ENCODE data around the gene NOBOX.

DNA sequence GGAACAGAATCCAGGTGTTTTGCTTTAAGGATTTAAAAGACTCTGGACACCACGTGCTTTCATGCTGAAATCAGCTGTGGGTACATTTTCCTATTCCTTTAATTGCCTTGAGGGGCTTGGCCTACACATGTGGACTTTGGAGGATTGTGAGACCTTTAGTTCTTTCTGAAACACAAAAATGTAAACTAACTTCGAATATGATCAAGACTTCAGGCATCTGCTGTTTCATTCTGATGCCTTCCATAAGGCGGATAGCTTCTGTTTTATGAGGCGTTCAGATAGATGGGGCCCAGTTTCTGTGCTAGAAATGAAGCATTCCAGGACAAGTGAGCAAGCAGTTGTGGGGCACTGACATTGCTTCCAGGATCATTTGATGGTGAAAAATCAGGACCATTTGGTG is 1.5 kb upstream of the NOBOX start:
- TF ChIP-seq, protein P1, sequence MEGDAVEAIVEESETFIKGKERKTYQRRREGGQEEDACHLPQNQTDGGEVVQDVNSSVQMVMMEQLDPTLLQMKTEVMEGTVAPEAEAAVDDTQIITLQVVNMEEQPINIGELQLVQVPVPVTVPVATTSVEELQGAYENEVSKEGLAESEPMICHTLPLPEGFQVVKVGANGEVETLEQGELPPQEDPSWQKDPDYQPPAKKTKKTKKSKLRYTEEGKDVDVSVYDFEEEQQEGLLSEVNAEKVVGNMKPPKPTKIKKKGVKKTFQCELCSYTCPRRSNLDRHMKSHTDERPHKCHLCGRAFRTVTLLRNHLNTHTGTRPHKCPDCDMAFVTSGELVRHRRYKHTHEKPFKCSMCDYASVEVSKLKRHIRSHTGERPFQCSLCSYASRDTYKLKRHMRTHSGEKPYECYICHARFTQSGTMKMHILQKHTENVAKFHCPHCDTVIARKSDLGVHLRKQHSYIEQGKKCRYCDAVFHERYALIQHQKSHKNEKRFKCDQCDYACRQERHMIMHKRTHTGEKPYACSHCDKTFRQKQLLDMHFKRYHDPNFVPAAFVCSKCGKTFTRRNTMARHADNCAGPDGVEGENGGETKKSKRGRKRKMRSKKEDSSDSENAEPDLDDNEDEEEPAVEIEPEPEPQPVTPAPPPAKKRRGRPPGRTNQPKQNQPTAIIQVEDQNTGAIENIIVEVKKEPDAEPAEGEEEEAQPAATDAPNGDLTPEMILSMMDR (IDR thresholded peaks at IDR 0.05; ENCODE audit: low read depth, low read length, missing input control): no peak
- TF ChIP-seq, protein P2, sequence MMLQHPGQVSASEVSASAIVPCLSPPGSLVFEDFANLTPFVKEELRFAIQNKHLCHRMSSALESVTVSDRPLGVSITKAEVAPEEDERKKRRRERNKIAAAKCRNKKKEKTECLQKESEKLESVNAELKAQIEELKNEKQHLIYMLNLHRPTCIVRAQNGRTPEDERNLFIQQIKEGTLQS (IDR thresholded peaks at IDR 0.05): no peak
- TF ChIP-seq YY1 (IDR thresholded peaks at IDR 0.05) (no peak), EGR1 (IDR thresholded peaks at IDR 0.05; ENCODE audit: low read depth in 2 of 2) (no peak)
